H1 (cell line): Measurements from ENCODE around the gene CDS2. TPM values are rescaled to one million over a fixed set of nuclear protein-coding genes. Genes with fewer than 3 reads are reported as not detected.

Experiments used
- CTCF ChIA-PET: fragments of 300-600 bp; sonication (Branson Sonifier 250); formaldehyde crosslinking; loops from one replicate; lab custom pipeline; 2021; ENCODE audit not compliant: partially characterized antibody; lab: Charles Lee
- POLR2A ChIA-PET: fragments of 300-600 bp; sonication (Branson Sonifier 250); formaldehyde crosslinking; loops from one replicate; lab custom pipeline; 2021; ENCODE audit warnings: inconsistent platforms; ENCODE audit not compliant: partially characterized antibody; lab: Charles Lee
- DNase-seq, 2 experiments: peaks; one replicate each; pipeline versions ENCODE4 v3.0.0 to v3.0.0-alpha.2; 2010 to 2022; ENCODE audit warnings: low spot score in 2 of 2, low read depth in 1 of 2, mixed read lengths in 1 of 2
- FAIRE-seq: peaks from 2 replicates; lab custom pipeline; 2011; peaks lifted over from hg19 to GRCh38; lab: Jason Lieb, UNC
- H2AFZ ChIP-seq: 2 replicates; pipeline ENCODE4 v1.8.1; 2012; ENCODE audit warnings: low read length, inconsistent platforms
- H2AK5ac ChIP-seq: 2 replicates; pipeline ENCODE4 v1.6.1; 2013; ENCODE audit warnings: low read depth, low read length
- H2BK120ac ChIP-seq: replicated peaks from 2 replicates; pipeline ENCODE3; 2013; ENCODE audit warnings: low read depth, low read length, inconsistent platforms
- H2BK12ac ChIP-seq: 2 replicates; pipeline ENCODE4 v1.6.1; 2013; ENCODE audit warnings: low read depth, low read length
- H2BK15ac ChIP-seq: 2 replicates; pipeline ENCODE4 v1.6.1; 2013; ENCODE audit warnings: low read length
- H2BK20ac ChIP-seq: 2 replicates; pipeline ENCODE4 v1.6.1; 2013; ENCODE audit warnings: low read length
- H2BK5ac ChIP-seq: 2 replicates; pipeline ENCODE4 v1.6.1; 2013; ENCODE audit warnings: low read depth, low read length
- H3K14ac ChIP-seq: 2 replicates; pipeline ENCODE4 v1.6.1; 2013; ENCODE audit warnings: inconsistent platforms; ENCODE audit not compliant: insufficient read length
- H3K18ac ChIP-seq: 2 replicates; pipeline ENCODE4 v1.6.1; 2013; ENCODE audit warnings: low read length; ENCODE audit errors: extremely low read depth
- H3K23ac ChIP-seq: 2 replicates; pipeline ENCODE4 v1.6.1; 2013; ENCODE audit warnings: inconsistent platforms; ENCODE audit not compliant: insufficient read length
- H3K23me2 ChIP-seq: 2 replicates; pipeline ENCODE4 v1.6.1; 2013; ENCODE audit warnings: low read depth, low read length
- H3K27ac ChIP-seq: 2 replicates; pipeline ENCODE4 v1.6.1; 2011; ENCODE audit warnings: low read depth, low read length, inconsistent platforms
- H3K27me3 ChIP-seq, 4 experiments: replicated peaks in 1 of 4; 1 replicate in 1 of 4; 2 replicates in 3 of 4; pipeline versions ENCODE4 v1.6.1 to v1.8.1; 2011 to 2013; ENCODE audit warnings: low read length in 3 of 4, mild to moderate bottlenecking in 3 of 4, inconsistent platforms in 2 of 4, mixed read lengths in 2 of 4, moderate library complexity in 1 of 4; ENCODE audit not compliant: control insufficient read depth in 3 of 4, insufficient read depth in 3 of 4; ENCODE audit errors: extremely low read depth in 1 of 4
- H3K36me3 ChIP-seq, 4 experiments: 2 replicates each; pipeline versions ENCODE4 v1.6.1 to v1.8.1; 2011 to 2013; ENCODE audit warnings: mild to moderate bottlenecking in 4 of 4, low read length in 3 of 4, moderate library complexity in 2 of 4, control low read depth in 1 of 4, inconsistent platforms in 1 of 4; ENCODE audit not compliant: insufficient read depth in 4 of 4, control insufficient read depth in 2 of 4
- H3K4ac ChIP-seq: replicated peaks from 2 replicates; pipeline ENCODE3; 2013; ENCODE audit warnings: low read length, low read depth, mixed read lengths, inconsistent platforms; ENCODE audit not compliant: insufficient read length
- H3K4me1 ChIP-seq, 4 experiments: replicated peaks in 1 of 4; 1 replicate in 1 of 4; 2 replicates in 3 of 4; pipeline versions ENCODE4 v1.6.1 to v1.8.1; 2011 to 2013; ENCODE audit warnings: low read length in 3 of 4, inconsistent platforms in 2 of 4, mixed read lengths in 1 of 4; ENCODE audit not compliant: insufficient read depth in 4 of 4, control insufficient read depth in 3 of 4
- H3K4me2 ChIP-seq, 2 experiments: 2 replicates each; pipeline versions ENCODE4 v1.6.1 to v1.8.1; 2011 to 2013; ENCODE audit warnings: low read depth in 2 of 2, low read length in 2 of 2, control low read depth in 1 of 2, inconsistent platforms in 1 of 2, mild to moderate bottlenecking in 1 of 2; ENCODE audit not compliant: insufficient read depth in 1 of 2
- H3K4me3 ChIP-seq, 4 experiments: fragments of 200-600, 300-600 bp in 1 of 4; sonication (generic), shearing (Covaris generic), sonication (Bioruptor Twin) in 1 of 4; 2 replicates each; pipeline versions ENCODE4 v1.5.1 to v1.8.1; 2011 to 2016; ENCODE audit warnings: low read length in 4 of 4, low read depth in 3 of 4, control low read depth in 2 of 4, inconsistent platforms in 2 of 4, mild to moderate bottlenecking in 2 of 4, mixed read lengths in 1 of 4, moderate library complexity in 1 of 4; ENCODE audit not compliant: insufficient read depth in 2 of 4; ENCODE audit errors: extremely low read depth in 1 of 4
- H3K56ac ChIP-seq: replicated peaks from 2 replicates; pipeline ENCODE3; 2013; ENCODE audit warnings: low read depth, mild to moderate bottlenecking, mixed read lengths, low read length, inconsistent platforms; ENCODE audit not compliant: insufficient read length
- H3K79me1 ChIP-seq: 2 replicates; pipeline ENCODE4 v1.6.1; 2013; ENCODE audit warnings: low read depth, low read length, control low read depth
- H3K79me2 ChIP-seq, 2 experiments: 2 replicates each; pipeline versions ENCODE4 v1.6.1 to v1.8.1; 2012 to 2013; ENCODE audit warnings: low read length in 2 of 2, mild to moderate bottlenecking in 2 of 2, inconsistent platforms in 1 of 2; ENCODE audit not compliant: insufficient read depth in 2 of 2, control insufficient read depth in 1 of 2
- H3K9ac ChIP-seq, 4 experiments: replicated peaks in 1 of 4; 1 replicate in 1 of 4; 2 replicates in 3 of 4; pipeline versions ENCODE4 v1.6.1 to v1.8.1; 2011 to 2013; ENCODE audit warnings: low read depth in 3 of 4, low read length in 3 of 4, control low read depth in 2 of 4, mild to moderate bottlenecking in 2 of 4, moderate library complexity in 2 of 4, inconsistent platforms in 1 of 4; ENCODE audit errors: extremely low read depth in 1 of 4
- H3K9me3 ChIP-seq, 2 experiments: 2 replicates each; pipeline versions ENCODE4 v1.6.1 to v1.8.1; 2012 to 2013; ENCODE audit warnings: mild to moderate bottlenecking in 2 of 2, moderate library complexity in 2 of 2, control low read depth in 1 of 2, inconsistent platforms in 1 of 2, low read depth in 1 of 2, low read length in 1 of 2, mixed read lengths in 1 of 2; ENCODE audit not compliant: insufficient read depth in 2 of 2
- H4K20me1 ChIP-seq, 2 experiments: replicated peaks in 1 of 2; 2 replicates each; pipeline versions ENCODE3 to v1.8.1; 2011 to 2013; ENCODE audit warnings: inconsistent platforms in 2 of 2, low read length in 2 of 2, mild to moderate bottlenecking in 1 of 2; ENCODE audit not compliant: insufficient read depth in 2 of 2, control insufficient read depth in 1 of 2
- H4K5ac ChIP-seq: 2 replicates; pipeline ENCODE4 v1.6.1; 2013; ENCODE audit warnings: low read length, low read depth, mixed read lengths, inconsistent platforms; ENCODE audit not compliant: insufficient read length
- H4K8ac ChIP-seq: 2 replicates; pipeline ENCODE4 v1.8.0; 2013; ENCODE audit warnings: mild to moderate bottlenecking, moderate library complexity, low read length, inconsistent platforms; ENCODE audit not compliant: insufficient read depth; ENCODE audit errors: extremely low read depth
- H4K91ac ChIP-seq: replicated peaks from 2 replicates; pipeline ENCODE3; 2013; ENCODE audit warnings: low read length, mixed read lengths, inconsistent platforms; ENCODE audit not compliant: insufficient read length
- CHD1 ChIP-seq: IDR thresholded peaks from 2 replicates; pipeline ENCODE4 v1.6.1; 2012; ENCODE audit warnings: low read depth, low read length, improper control_type of control experiment
- SUZ12 ChIP-seq: fragments of 200-600 bp; sonication (generic); IDR thresholded peaks from 2 replicates; pipeline ENCODE4 v1.6.1; 2012; ENCODE audit warnings: mild to moderate bottlenecking, inconsistent platforms, low read length, moderate library complexity, mixed read lengths
- TCF12 ChIP-seq: IDR thresholded peaks from 2 replicates; pipeline ENCODE4 v1.6.1; 2011; ENCODE audit warnings: low read depth, mild to moderate bottlenecking, low read length
- WGBS, 2 experiments: shearing (Covaris generic) in 1 of 2; methylation state at CpG; one replicate each; pipeline versions ENCODE4 v1.1.6 to v1.1.7; 2013 to 2015; ENCODE audit warnings: low lambda C conversion rate in 2 of 2, mixed read lengths in 2 of 2, inconsistent platforms in 1 of 2, low coverage in 1 of 2, missing lambda C conversion rate in 1 of 2; ENCODE audit not compliant: insufficient replicate concordance in 2 of 2, insufficient coverage in 1 of 2, insufficient read length in 1 of 2; ENCODE audit errors: extremely low coverage in 1 of 2, missing lambda C conversion rate in 1 of 2; 5-methylcytosine and 5-hydroxymethylcytosine counted together
- polyA plus RNA-seq, 7 experiments: library from polyadenylated mRNA; depleted of rRNA in 3 of 7; stranded (reverse) in 5 of 7; unstranded in 2 of 7; fragments of >200 nt in 5 of 7; fragments of 200-250 nt in 2 of 7; gene quantifications; 1 replicate in 5 of 7; 2 replicates in 1 of 7; 4 replicates in 1 of 7; pipeline versions ENCODE4 v1.2.1 to v1.2.3, GENCODE V29; 2011 to 2013; ENCODE audit warnings: missing spikeins in 2 of 7, mixed read lengths in 2 of 7
- total RNA-seq: library from RNA; stranded (reverse); fragmentation: NEBNext Ultra II Directional; extraction: Animal tissue kit (Norgen Biotek cat#: 25700); gene quantifications from 2 replicates; pipeline ENCODE4 v1.2.1, GENCODE V29; 2021

CDS2 gene
- total and polyA plus RNA-seq, 2 of the 8 experiments (the other 6 are each of a cell fraction or from before 2014, with no cell fraction given): 54.0 to 56.2 TPM

DNA sequence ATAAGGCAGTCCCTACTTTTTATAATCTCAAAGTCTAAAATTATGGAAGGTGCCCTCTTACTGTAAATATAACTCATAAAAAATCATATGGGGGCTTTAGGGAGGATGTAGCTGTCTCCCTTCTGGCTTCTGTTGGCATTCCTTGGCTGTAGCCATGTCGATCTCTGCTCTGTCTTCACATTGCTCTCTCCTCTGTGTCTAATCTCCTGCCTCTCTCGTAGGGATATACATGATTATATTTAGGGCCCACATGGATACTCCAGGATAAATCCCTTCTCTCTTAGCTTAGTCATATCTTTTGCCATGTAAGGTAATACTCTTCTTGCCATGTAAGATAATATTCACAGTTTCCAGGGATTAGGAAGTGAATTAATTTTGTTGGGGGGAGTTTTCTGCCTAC, 28.6 kb downstream of the CDS2 start:
- no peaks in the 10 kb centered on the region; the same call in 1 of the 2 replicates for H3K23me2 ChIP-seq
- H3K14ac ChIP-seq: no peak overlapping the region
- H4K5ac ChIP-seq: no peak overlapping the region
- no peak overlapping the region for H2AK5ac ChIP-seq
- H2BK120ac ChIP-seq: no peak overlapping the region
- no peak overlapping the region for H3K27ac ChIP-seq
- FAIRE-seq (no peak), DNase-seq (no peak)
- H3K56ac ChIP-seq: no peak overlapping the region
- H3K9me3 ChIP-seq: no peaks in the 10 kb centered on the region
- no peak overlapping the region for H3K4me2 ChIP-seq
- H3K36me3 ChIP-seq: no peaks in the 10 kb centered on the region
- WGBS, 2 experiments: 84% methylated on average over 2 of the region's 2 CpGs; no CpG with 5 or more reads in 1 of the 2 experiments
- H3K79me2 ChIP-seq: peaks cover 0 to 59% of the 10 kb centered on the region in 2 experiments
- no peak overlapping the region for H2AFZ ChIP-seq
- H4K20me1 ChIP-seq: no peaks in the 10 kb centered on the region
- no peak overlapping the region for H4K91ac ChIP-seq
- H3K23ac ChIP-seq: no peak overlapping the region
- H3K9ac ChIP-seq: no peak overlapping the region
- peaks cover 7% of the 10 kb centered on the region for H3K79me1 ChIP-seq
- POLR2A ChIA-PET: interaction anchor here (1.4 to 1.9 kb wide), 2 partner anchors 12 to 36 kb away, joined by 4 to 8 read pairs; partner anchors contain the start of gene PCNA
- no peak overlapping the region for H2BK12ac ChIP-seq
- no peak for TF ChIP-seq TCF12
- TF ChIP-seq CHD1: no peak
- no peak for TF ChIP-seq SUZ12
- H3K4me1 ChIP-seq: peaks cover 0 to 1% (median 0%) of the 10 kb centered on the region in 4 experiments; a peak in 2 of 7 replicates
- H2BK5ac ChIP-seq: no peak overlapping the region
- H2BK20ac ChIP-seq: no peak overlapping the region
- H3K27me3 ChIP-seq: no peaks in the 10 kb centered on the region
- H3K4me3 ChIP-seq: no peak overlapping the region
- H2BK15ac ChIP-seq: no peak overlapping the region
- CTCF ChIA-PET: interaction anchor here (1.2 to 3.8 kb wide), 6 partner anchors 8 to 50 kb away, joined by 3 to 16 read pairs (median 12); partner anchors contain the start of gene CDS2
- H4K8ac ChIP-seq: no peak overlapping the region
- no peak overlapping the region for H3K4ac ChIP-seq
- no peak overlapping the region for H3K18ac ChIP-seq
